Panc1 (cell line): ENCODE measurements around the gene UQCR11. TPM values are rescaled to one million over a fixed set of nuclear protein-coding genes. Genes with fewer than 3 reads are reported as not detected.

Experiments
- ATAC-seq: fragments of 200-7000 bp; cut with Tn5 transposase; 2 replicates; pipeline ENCODE4 v1.9.1; 2020; ENCODE audit warnings: mild to moderate bottlenecking, moderate library complexity
- BruUV-seq: library from RNA; stranded (reverse); fragments of 400-500 nt; replicated peaks from 2 replicates; lab custom pipeline; 2021; lab: Mats Ljungman, UMichigan
- CTCF ChIA-PET: fragments of 300-600 bp; sonication (Branson Sonifier 250); formaldehyde crosslinking; loops from one replicate; lab custom pipeline; 2022; ENCODE audit warnings: antibody characterized with exemption; lab: Charles Lee
- POLR2A ChIA-PET: fragments of 300-600 bp; sonication (Branson Sonifier 250); formaldehyde crosslinking; loops from one replicate; lab custom pipeline; 2022; ENCODE audit warnings: antibody characterized with exemption; lab: Charles Lee
- DNase-seq: peaks from one replicate; pipeline ENCODE4 v3.0.0-alpha.2; 2010; ENCODE audit warnings: low read depth, low spot score
- H3K27ac ChIP-seq: 2 replicates; pipeline ENCODE4 v1.5.1; 2011; ENCODE audit warnings: mild to moderate bottlenecking, low read length, inconsistent platforms
- H3K27me3 ChIP-seq: fragments of 200-500 bp; sonication (Bioruptor generic); 2 replicates; pipeline ENCODE4 v1.6.0; 2014; ENCODE audit warnings: low read length, inconsistent platforms; ENCODE audit not compliant: control insufficient read depth, insufficient read depth
- H3K36me3 ChIP-seq: fragments of 200-500 bp; sonication (Bioruptor generic); 2 replicates; pipeline ENCODE4 v1.5.1; 2014; ENCODE audit warnings: inconsistent platforms, mild to moderate bottlenecking, low read length, moderate library complexity; ENCODE audit not compliant: control insufficient read depth, insufficient read depth
- H3K4me1 ChIP-seq: 2 replicates; pipeline ENCODE4 v1.5.1; 2011; ENCODE audit warnings: inconsistent platforms, mild to moderate bottlenecking, low read length, moderate library complexity; ENCODE audit not compliant: control insufficient read depth, insufficient read depth
- H3K4me3 ChIP-seq, 2 experiments: 2 replicates each; pipeline ENCODE4 v1.5.1; 2011 to 2012; ENCODE audit warnings: low read depth in 2 of 2, low read length in 2 of 2, mild to moderate bottlenecking in 2 of 2, inconsistent platforms in 1 of 2, moderate library complexity in 1 of 2
- H3K9me3 ChIP-seq: fragments of 200-500 bp; sonication (Bioruptor generic); 2 replicates; pipeline ENCODE4 v1.5.1; 2014; ENCODE audit warnings: low read depth, mild to moderate bottlenecking, inconsistent platforms, low read length, moderate library complexity; ENCODE audit not compliant: control insufficient read depth, insufficient read depth
- POLR2AphosphoS5 ChIP-seq: IDR thresholded peaks from 2 replicates; pipeline ENCODE4 v1.6.1; 2012; ENCODE audit warnings: mild to moderate bottlenecking, low read depth, low read length, moderate library complexity
- SIN3A ChIP-seq: IDR thresholded peaks from 2 replicates; pipeline ENCODE4 v1.6.1; 2012; ENCODE audit warnings: low read depth, mild to moderate bottlenecking, low read length, moderate library complexity, borderline replicate concordance; ENCODE audit not compliant: insufficient read depth
- TCF7L2 ChIP-seq: IDR thresholded peaks from 2 replicates; pipeline ENCODE4 v1.6.1; 2011; ENCODE audit warnings: mild to moderate bottlenecking, low read depth, low read length, inconsistent platforms
- in situ Hi-C: cut with HindIII; loops from 2 replicates; pipeline ENCODE4 v1.10.0; 2016; ENCODE audit warnings: low sequenced_read_pairs, low pct_unique_long_range_greater_than_20kb
- intact Hi-C: fragments of 100-400 bp; cut with micrococcal nuclease; formaldehyde crosslinking; loops from one replicate; pipeline ENCODE4 v1.10.0; 2022; ENCODE audit not compliant: unreplicated experiment
- total RNA-seq: library from RNA; stranded (reverse); gene quantifications from one replicate; pipeline ENCODE4 v1.2.1, GENCODE V29; 2021; ENCODE audit not compliant: unreplicated experiment
- TF ChIP-seq, protein P1 (sequence below), 2 experiments: IDR thresholded peaks; 2 replicates each; pipeline ENCODE4 v1.6.1; 2011 to 2012; ENCODE audit warnings: low read depth in 2 of 2, control low read depth in 1 of 2, low read length in 1 of 2, mild to moderate bottlenecking in 1 of 2, moderate library complexity in 1 of 2; ENCODE audit not compliant: insufficient read depth in 1 of 2
- TF ChIP-seq, protein P2 (sequence below): fragments of 450-650 bp; IDR thresholded peaks from 2 replicates; pipeline ENCODE4 v1.5.1; 2017; ENCODE audit warnings: mild to moderate bottlenecking

The UQCR11 gene
- total RNA-seq, 1 experiment from 2014 or later: 300 TPM

DNA sequence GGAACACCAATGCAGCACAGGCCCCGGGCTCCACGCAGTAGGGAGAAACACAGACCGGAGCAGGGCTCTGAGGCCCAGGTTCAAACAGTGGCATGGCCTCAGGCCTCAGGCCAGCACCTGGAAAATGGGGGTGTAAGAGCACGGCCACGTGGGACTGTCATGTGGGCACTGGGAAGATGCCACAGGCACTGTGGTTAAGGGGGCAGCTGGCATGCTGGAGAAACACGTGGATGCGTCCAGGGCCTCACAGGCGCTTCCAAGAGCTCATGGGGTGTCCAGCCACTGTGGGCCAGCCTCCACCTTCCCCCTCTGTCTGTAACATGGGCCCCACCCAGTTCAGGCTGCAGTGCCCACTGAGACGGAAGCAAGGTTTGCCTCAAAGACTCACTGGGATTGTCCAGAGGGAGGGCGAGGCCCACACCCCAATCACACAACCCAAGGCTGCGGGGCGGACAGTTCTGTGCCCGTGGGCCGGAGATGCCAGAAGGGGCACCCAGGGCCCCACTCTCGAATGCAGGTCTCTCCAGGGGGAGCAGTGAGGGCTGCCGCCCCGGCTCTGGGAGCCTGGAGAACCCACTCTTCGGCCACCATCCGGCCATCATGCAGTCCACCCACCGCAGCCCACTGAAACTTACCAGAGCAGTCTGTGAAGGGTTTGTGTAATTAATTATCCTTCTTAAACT is 6.3 kb downstream of the UQCR11 start:
- no peaks in the 10 kb centered on the region for H3K36me3 ChIP-seq
- ATAC-seq: no peak
- no peaks in the 10 kb centered on the region for H3K9me3 ChIP-seq
- ChIA-PET CTCF (no interaction called here), POLR2A (no interaction called here)
- intact Hi-C loops: no loop called here
- no peak for TF ChIP-seq SIN3A
- H3K27ac ChIP-seq: no peak overlapping the region
- in situ Hi-C loops: no loop called here
- H3K4me3 ChIP-seq: no peak overlapping the region
- no peak for DNase-seq
- peaks cover 5% of the 10 kb centered on the region for H3K4me1 ChIP-seq
- BruUV-seq: no TSS peak
- H3K27me3 ChIP-seq: no peaks in the 10 kb centered on the region

DNA sequence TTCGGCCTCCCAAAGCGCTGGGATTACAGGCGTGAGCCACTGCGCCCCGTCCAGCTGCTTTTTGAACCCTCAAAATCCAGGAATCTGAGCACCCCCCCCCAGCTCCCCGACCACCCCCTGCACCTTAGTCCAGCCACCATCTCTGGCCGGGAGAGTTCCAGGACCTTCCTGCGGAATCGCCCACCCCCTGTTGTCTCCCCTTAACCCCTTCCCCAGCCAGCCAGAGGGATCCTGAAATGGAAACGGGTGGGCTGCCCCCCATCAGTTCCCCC is 11.8 kb downstream of the UQCR11 start:
- TF ChIP-seq POLR2AphosphoS5 (no peak), TCF7L2 (no peak), SIN3A (no peak)
- TF ChIP-seq, protein P1, sequence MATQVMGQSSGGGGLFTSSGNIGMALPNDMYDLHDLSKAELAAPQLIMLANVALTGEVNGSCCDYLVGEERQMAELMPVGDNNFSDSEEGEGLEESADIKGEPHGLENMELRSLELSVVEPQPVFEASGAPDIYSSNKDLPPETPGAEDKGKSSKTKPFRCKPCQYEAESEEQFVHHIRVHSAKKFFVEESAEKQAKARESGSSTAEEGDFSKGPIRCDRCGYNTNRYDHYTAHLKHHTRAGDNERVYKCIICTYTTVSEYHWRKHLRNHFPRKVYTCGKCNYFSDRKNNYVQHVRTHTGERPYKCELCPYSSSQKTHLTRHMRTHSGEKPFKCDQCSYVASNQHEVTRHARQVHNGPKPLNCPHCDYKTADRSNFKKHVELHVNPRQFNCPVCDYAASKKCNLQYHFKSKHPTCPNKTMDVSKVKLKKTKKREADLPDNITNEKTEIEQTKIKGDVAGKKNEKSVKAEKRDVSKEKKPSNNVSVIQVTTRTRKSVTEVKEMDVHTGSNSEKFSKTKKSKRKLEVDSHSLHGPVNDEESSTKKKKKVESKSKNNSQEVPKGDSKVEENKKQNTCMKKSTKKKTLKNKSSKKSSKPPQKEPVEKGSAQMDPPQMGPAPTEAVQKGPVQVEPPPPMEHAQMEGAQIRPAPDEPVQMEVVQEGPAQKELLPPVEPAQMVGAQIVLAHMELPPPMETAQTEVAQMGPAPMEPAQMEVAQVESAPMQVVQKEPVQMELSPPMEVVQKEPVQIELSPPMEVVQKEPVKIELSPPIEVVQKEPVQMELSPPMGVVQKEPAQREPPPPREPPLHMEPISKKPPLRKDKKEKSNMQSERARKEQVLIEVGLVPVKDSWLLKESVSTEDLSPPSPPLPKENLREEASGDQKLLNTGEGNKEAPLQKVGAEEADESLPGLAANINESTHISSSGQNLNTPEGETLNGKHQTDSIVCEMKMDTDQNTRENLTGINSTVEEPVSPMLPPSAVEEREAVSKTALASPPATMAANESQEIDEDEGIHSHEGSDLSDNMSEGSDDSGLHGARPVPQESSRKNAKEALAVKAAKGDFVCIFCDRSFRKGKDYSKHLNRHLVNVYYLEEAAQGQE (IDR thresholded peaks at IDR 0.05; ENCODE audit: insufficient read depth in 1 of 2, low read depth in 2 of 2, low read length in 1 of 2): no peak
- TF ChIP-seq, protein P2, sequence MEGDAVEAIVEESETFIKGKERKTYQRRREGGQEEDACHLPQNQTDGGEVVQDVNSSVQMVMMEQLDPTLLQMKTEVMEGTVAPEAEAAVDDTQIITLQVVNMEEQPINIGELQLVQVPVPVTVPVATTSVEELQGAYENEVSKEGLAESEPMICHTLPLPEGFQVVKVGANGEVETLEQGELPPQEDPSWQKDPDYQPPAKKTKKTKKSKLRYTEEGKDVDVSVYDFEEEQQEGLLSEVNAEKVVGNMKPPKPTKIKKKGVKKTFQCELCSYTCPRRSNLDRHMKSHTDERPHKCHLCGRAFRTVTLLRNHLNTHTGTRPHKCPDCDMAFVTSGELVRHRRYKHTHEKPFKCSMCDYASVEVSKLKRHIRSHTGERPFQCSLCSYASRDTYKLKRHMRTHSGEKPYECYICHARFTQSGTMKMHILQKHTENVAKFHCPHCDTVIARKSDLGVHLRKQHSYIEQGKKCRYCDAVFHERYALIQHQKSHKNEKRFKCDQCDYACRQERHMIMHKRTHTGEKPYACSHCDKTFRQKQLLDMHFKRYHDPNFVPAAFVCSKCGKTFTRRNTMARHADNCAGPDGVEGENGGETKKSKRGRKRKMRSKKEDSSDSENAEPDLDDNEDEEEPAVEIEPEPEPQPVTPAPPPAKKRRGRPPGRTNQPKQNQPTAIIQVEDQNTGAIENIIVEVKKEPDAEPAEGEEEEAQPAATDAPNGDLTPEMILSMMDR: no peak
- ChIA-PET POLR2A (interaction anchor here (0.6 kb wide), 1 partner anchor 32 kb away, joined by 9 read pairs; no protein-coding TSS in a partner anchor), CTCF (no interaction called here)
- ATAC-seq (no peak), DNase-seq (no peak)
- H3K27me3 ChIP-seq: no peaks in the 10 kb centered on the region
- no peaks in the 10 kb centered on the region for H3K9me3 ChIP-seq
- H3K36me3 ChIP-seq: peaks cover 3% of the 10 kb centered on the region; the same call in 1 of the 2 replicates
- in situ Hi-C loops (no loop called here), intact Hi-C loops (no loop called here)
- peak overlapping the region; percentile 89 for H3K27ac ChIP-seq
- peak overlapping the region; percentile 52 to 71 for H3K4me3 ChIP-seq
- BruUV-seq: no TSS peak
- peaks cover 11% of the 10 kb centered on the region for H3K4me1 ChIP-seq

DNA sequence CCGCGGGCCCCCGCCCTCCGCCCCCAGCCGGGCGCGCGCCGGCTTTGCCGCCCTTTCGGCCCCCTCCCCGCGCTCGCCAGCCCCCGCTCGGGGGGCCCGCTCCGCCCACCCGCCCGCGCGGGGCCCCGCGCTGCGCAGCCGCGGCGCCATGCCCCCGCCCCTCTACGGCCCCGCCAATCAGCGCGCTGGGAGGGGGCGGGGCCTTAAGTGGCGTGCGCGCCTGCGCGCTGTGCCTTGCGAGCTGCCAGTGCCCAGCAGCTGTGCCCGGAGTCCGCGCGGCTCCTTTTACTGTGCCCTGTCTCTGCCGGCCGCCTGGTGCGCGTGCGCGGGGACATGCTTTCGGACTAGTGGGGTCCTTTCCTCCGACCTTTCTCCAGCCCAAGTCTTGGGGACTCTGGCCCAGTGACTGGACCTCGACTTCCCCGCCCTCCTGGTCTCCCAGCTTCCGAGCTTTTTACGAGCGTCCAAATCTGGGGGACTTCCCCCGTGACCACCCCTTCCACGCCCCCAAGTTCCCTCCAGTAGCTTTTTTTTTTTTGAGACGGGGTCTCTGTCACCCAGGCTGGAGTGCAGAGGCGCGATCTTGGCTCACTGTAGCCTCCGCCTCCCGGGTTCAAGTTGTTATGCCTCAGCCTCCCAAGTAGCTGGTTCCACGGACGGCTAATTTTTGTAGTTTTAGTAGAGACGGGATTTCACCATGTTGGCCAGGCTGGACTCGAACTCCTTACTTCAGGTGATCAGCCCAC is 12.3 kb downstream of the UQCR11 start, which contains the start of gene MBD3:
Gene MBD3, minus strand, starts transcription at position 111 of the 746 bp plus-strand sequence. CDS start 234 bp downstream, outside the sequence.
- BruUV-seq: no TSS peak
- TF ChIP-seq POLR2AphosphoS5 (peak; percentile 78), TCF7L2 (peak; percentile 42; the same call in 1 of the 2 replicates)
- TF ChIP-seq, protein P2: no peak
- Histone ChIP-seq H3K36me3 (peaks cover 3% of the 10 kb centered on the region; the same call in 1 of the 2 replicates), H3K9me3 (no peaks in the 10 kb centered on the region), H3K27ac (peak within 1 kb of the TSS; percentile 95), H3K4me3 (peak within 1 kb of the TSS; percentile 82 to 87), H3K4me1 (peaks cover 11% of the 10 kb centered on the region), H3K27me3 (no peaks in the 10 kb centered on the region)
- DNase-seq (no peak), ATAC-seq (peak; percentile 89)
- POLR2A ChIA-PET: interaction anchor here (0.6 kb wide), 1 partner anchor 32 kb away, joined by 9 read pairs; no protein-coding TSS in a partner anchor
- intact Hi-C loops: no loop called here
- CTCF ChIA-PET: interaction anchor here (0.6 kb wide), 1 partner anchor 44 kb away, joined by 3 read pairs; no protein-coding TSS in a partner anchor
- in situ Hi-C loops: no loop called here
